Retinal pigment epithelial cell (primary cell): ENCODE data around the gene UNG.

Experiments used
- DNase-seq: peaks from one replicate; pipeline ENCODE4 v3.0.0-alpha.2; 2010; ENCODE audit warnings: low read depth
- H3K4me3 ChIP-seq: 2 replicates; pipeline ENCODE4 v1.5.1; 2011; ENCODE audit warnings: mild to moderate bottlenecking, low read length, control low read depth, moderate library complexity
- TF ChIP-seq, protein P1 (sequence below): conservative IDR thresholded peaks from 2 replicates; pipeline ENCODE4 v1.5.1; 2011; ENCODE audit warnings: low read depth, low read length, control low read depth, inconsistent platforms

The UNG gene

GRCh38 chr12:109156036-109156435 is 58.6 kb downstream of the UNG start:
- H3K4me3 ChIP-seq = no peak overlapping the region
- no peak for DNase-seq
- TF ChIP-seq, protein P1, sequence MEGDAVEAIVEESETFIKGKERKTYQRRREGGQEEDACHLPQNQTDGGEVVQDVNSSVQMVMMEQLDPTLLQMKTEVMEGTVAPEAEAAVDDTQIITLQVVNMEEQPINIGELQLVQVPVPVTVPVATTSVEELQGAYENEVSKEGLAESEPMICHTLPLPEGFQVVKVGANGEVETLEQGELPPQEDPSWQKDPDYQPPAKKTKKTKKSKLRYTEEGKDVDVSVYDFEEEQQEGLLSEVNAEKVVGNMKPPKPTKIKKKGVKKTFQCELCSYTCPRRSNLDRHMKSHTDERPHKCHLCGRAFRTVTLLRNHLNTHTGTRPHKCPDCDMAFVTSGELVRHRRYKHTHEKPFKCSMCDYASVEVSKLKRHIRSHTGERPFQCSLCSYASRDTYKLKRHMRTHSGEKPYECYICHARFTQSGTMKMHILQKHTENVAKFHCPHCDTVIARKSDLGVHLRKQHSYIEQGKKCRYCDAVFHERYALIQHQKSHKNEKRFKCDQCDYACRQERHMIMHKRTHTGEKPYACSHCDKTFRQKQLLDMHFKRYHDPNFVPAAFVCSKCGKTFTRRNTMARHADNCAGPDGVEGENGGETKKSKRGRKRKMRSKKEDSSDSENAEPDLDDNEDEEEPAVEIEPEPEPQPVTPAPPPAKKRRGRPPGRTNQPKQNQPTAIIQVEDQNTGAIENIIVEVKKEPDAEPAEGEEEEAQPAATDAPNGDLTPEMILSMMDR = no peak

DNA sequence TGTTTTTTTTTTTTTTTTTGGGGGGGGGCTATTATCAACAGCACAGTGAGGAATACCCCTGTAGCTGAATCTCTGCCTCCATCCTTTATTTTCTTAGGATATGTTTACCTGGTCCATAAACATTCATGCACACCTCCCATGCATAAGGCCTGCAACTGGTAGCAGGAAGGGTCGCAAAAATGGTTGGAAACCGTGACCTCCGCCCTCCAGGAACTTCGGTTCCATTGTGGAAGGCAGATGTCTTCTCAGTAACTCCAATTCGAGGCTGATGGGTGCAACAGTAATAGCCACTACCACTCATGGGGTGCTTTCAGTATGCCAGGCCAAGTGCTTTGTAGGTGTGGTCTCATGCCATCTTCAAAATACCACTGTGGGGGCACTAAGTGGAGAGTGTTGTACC is 59.2 kb downstream of the UNG start:
- TF ChIP-seq, protein P1 = no peak
- no peak for DNase-seq
- H3K4me3 ChIP-seq = no peak overlapping the region

DNA sequence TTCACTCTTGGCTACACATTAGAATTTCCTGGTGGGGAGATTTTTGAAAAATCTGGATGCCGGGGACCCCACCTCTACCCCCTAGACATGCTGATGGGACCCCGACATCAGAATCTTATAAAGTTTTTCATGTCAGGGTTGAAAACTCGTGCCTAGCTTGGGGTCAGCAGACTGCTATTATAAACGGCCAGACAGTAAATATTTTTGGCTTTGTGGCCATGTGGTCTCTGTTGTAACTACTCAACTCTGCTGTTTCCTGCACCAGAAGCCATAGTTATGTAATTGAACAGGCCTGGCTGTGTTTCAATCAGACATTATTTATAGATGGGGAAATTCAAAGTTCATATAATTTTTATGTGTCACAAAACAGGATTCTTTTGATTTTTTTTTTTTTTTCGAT is 60.6 kb downstream of the UNG start:
- no peak for DNase-seq
- TF ChIP-seq, protein P1 = no peak
- no peak overlapping the region for H3K4me3 ChIP-seq

DNA sequence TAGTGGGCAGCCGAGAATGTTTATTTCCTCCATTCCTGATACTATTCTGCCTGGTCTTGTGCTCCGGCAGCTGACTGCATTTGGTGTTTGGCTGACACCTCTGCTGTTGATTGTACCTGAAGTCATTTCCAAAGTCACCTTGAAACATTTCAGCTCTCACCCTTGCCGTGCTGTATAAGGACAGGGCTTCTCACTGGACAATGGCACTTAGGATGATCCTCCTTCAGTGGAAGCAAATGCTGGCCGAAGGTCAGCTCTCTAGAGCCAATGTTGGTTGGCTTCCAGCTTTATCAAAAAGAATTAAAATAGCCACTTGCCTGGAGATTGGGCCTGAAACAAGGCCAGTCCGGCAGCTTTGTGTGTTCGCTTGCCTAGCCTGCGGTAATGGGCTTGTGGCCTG is 63.0 kb downstream of the UNG start:
- DNase-seq = no peak
- TF ChIP-seq, protein P1 = no peak

More for the DNA sequence above, 63.0 kb downstream of the UNG start:
- H3K4me3 ChIP-seq = no peak overlapping the region
